RWPE1 (cell line): Measurements from ENCODE around the gene ABL2.
A peak's percentile ranks its signal among the peaks of the same experiment; 100 is the strongest.

Source experiments
- CTCF ChIA-PET: fragments of 350-600 bp; sonication (Branson Sonifier 250); formaldehyde crosslinking; extraction: SDS; loops from one replicate; lab custom pipeline; 2021; lab: Yijun Ruan, JAX
- POLR2A ChIA-PET: fragments of 400-600 bp; formaldehyde crosslinking; extraction: SDS; loops from one replicate; lab custom pipeline; 2020; ENCODE audit warnings: antibody characterized with exemption; ENCODE audit not compliant: low non-redundant PET; lab: Yijun Ruan, JAX
- DNase-seq: peaks from one replicate; pipeline ENCODE4 v3.0.0; 2012; ENCODE audit warnings: low spot score
- H3K27ac ChIP-seq: fragments of 450-650 bp; 2 replicates; pipeline ENCODE4 v1.5.1; 2017
- TF ChIP-seq, protein P1 (sequence below): fragments of 450-650 bp; conservative IDR thresholded peaks from 2 replicates; pipeline ENCODE4 v1.5.1; 2017; ENCODE audit warnings: low read depth, mild to moderate bottlenecking

Gene ABL2

GRCh38 chr1:179187735-179188471 is 41.6 kb downstream of the ABL2 start:
- TF ChIP-seq, protein P1, sequence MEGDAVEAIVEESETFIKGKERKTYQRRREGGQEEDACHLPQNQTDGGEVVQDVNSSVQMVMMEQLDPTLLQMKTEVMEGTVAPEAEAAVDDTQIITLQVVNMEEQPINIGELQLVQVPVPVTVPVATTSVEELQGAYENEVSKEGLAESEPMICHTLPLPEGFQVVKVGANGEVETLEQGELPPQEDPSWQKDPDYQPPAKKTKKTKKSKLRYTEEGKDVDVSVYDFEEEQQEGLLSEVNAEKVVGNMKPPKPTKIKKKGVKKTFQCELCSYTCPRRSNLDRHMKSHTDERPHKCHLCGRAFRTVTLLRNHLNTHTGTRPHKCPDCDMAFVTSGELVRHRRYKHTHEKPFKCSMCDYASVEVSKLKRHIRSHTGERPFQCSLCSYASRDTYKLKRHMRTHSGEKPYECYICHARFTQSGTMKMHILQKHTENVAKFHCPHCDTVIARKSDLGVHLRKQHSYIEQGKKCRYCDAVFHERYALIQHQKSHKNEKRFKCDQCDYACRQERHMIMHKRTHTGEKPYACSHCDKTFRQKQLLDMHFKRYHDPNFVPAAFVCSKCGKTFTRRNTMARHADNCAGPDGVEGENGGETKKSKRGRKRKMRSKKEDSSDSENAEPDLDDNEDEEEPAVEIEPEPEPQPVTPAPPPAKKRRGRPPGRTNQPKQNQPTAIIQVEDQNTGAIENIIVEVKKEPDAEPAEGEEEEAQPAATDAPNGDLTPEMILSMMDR = no peak
- no peak for DNase-seq
- ChIA-PET CTCF (no interaction called here), POLR2A (no interaction called here)
- no peak overlapping the region for H3K27ac ChIP-seq

DNA sequence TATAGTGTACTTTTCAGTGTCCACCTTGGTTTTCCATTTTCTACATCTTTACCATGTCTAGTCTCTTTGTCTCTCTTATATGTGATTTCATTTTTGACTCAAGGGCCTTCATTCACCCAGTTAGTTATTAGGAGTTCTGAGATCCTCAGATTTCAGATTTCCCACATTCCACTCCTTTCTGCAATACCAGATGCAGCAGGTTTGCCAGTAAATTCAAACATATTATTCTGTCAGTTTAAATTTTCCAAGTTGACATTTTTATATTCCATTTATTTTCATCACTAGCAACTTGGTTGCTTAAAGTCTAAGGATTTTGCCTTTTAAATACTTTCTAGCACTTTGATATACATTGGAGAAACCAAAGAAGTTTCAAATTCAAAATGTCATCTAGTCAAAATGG is 42.4 kb downstream of the ABL2 start:
- no peak overlapping the region for H3K27ac ChIP-seq
- ChIA-PET POLR2A (no interaction called here), CTCF (no interaction called here)
- DNase-seq = no peak
- TF ChIP-seq, protein P1 = no peak

DNA sequence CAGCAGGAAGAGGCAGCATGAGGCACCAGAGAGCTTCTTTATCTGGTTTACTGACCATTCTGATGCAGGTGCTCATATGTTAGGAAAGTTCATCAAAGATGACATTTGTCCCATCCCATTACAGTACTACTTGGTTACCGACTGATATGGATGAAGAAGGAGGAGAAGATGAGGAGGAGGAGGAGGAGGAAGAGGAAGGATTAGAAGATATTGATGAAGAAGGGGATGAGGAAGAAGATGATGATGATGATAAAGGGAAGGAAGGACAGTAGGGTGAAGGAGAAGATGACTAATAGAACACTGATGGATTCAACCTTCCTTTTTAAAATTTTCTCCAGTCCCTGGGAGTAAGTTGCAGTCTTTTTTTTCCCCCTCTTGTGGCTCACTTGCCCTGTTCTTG is 45.1 kb downstream of the ABL2 start:
- CTCF ChIA-PET = no interaction called here
- POLR2A ChIA-PET = no interaction called here
- DNase-seq = no peak
- H3K27ac ChIP-seq = no peak overlapping the region
- TF ChIP-seq, protein P1 = no peak

- DNase-seq = no peak
- ChIA-PET CTCF (no interaction called here), POLR2A (no interaction called here)
- TF ChIP-seq, protein P1 = no peak
- H3K27ac ChIP-seq = no peak overlapping the region
Measured at GRCh38 chr1:179183857-179184256, 45.6 kb downstream of the ABL2 start.

DNA sequence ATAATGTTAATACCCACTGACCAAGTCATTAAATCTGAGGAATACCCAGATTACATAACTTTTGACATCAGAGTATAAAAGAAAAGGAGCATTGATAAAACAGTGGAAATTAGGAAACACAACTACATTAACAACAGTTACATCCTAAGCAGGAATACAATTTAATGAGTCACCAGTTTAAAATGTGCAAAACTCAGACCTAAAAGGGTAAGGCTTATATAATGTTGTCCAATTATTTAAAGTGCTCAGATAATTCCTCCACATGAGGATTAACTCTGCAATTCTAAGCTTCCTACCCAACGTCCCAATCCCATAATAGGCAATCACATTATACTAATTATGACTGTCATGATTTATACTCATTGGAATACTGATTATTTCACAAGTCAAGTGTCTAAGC is 50.5 kb downstream of the ABL2 start:
- TF ChIP-seq, protein P1 = no peak
- peak overlapping the region; percentile 65 for H3K27ac ChIP-seq
- ChIA-PET POLR2A (no interaction called here), CTCF (interaction anchor here (0.6 kb wide), 2 partner anchors 15 to 35 kb away, joined by 3 read pairs; no protein-coding TSS in a partner anchor)
- DNase-seq = peak; percentile 47

- TF ChIP-seq, protein P1 = no peak
- peak overlapping the region; percentile 65 for H3K27ac ChIP-seq
- POLR2A ChIA-PET = no interaction called here
- DNase-seq = no peak
- CTCF ChIA-PET = no interaction called here
Measured at GRCh38 chr1:179178183-179178582, 51.3 kb downstream of the ABL2 start.
